Calu3 (cell line): Measurements from ENCODE around the gene ZNF684. TPM values are rescaled to one million over a fixed set of nuclear protein-coding genes. Genes with fewer than 3 reads are reported as not detected.

Experiments used
- BruUV-seq: library from RNA; stranded (reverse); fragments of 400-500 nt; replicated peaks from 2 replicates; lab custom pipeline; 2021; lab: Mats Ljungman, UMichigan
- CTCF ChIA-PET: fragments of 300-600 bp; sonication (Branson Sonifier 250); formaldehyde crosslinking; loops from one replicate; lab custom pipeline; 2022; ENCODE audit warnings: antibody characterized with exemption; lab: Charles Lee
- DNase-seq: peaks from one replicate; pipeline ENCODE4 v3.0.0; 2022
- H3K27ac Mint-ChIP-seq: one replicate; pipeline ENCODE4 v1.8.0; 2022; ENCODE audit warnings: mixed read lengths; ENCODE audit not compliant: unreplicated experiment
- H3K27me3 Mint-ChIP-seq: one replicate; pipeline ENCODE4 v1.8.0; 2022; ENCODE audit warnings: mixed read lengths; ENCODE audit not compliant: unreplicated experiment
- H3K36me3 Mint-ChIP-seq: one replicate; pipeline ENCODE4 v1.8.0; 2022; ENCODE audit warnings: mild to moderate bottlenecking, moderate library complexity, mixed read lengths; ENCODE audit not compliant: insufficient read depth, unreplicated experiment
- H3K4me1 Mint-ChIP-seq: one replicate; pipeline ENCODE4 v1.8.0; 2022; ENCODE audit warnings: mild to moderate bottlenecking, low read depth, mixed read lengths; ENCODE audit not compliant: unreplicated experiment
- H3K4me3 Mint-ChIP-seq: one replicate; pipeline ENCODE4 v1.8.0; 2022; ENCODE audit warnings: mild to moderate bottlenecking, low read depth, moderate library complexity, mixed read lengths; ENCODE audit not compliant: unreplicated experiment
- H3K9me3 Mint-ChIP-seq: one replicate; pipeline ENCODE4 v1.8.0; 2022; ENCODE audit warnings: low read depth, mixed read lengths; ENCODE audit not compliant: unreplicated experiment
- CTCF ChIP-seq: fragments of 200-600 bp; IDR thresholded peaks from one replicate; pipeline ENCODE4 v1.8.0; 2022; ENCODE audit warnings: antibody characterized with exemption; ENCODE audit not compliant: unreplicated experiment
- intact Hi-C: fragments of 100-400 bp; cut with micrococcal nuclease; formaldehyde crosslinking; loops from one replicate; pipeline ENCODE4 v1.10.0; 2022; ENCODE audit not compliant: unreplicated experiment
- total RNA-seq: library from RNA; stranded (reverse); gene quantifications from 2 replicates; pipeline ENCODE4 v1.2.3, GENCODE V29; 2022

ZNF684 gene
- total RNA-seq, 1 experiment from 2014 or later, result 5.1 TPM

- no peaks in the 10 kb centered on the region for H3K36me3 Mint-ChIP-seq
- DNase-seq, result no peak
- no peak overlapping the region for H3K4me3 Mint-ChIP-seq
- intact Hi-C loops, result no loop called here
- peaks cover 8% of the 10 kb centered on the region for H3K4me1 Mint-ChIP-seq
- CTCF ChIA-PET, result no interaction called here
- no TSS peak for BruUV-seq
- TF ChIP-seq CTCF, result no peak
- no peaks in the 10 kb centered on the region for H3K9me3 Mint-ChIP-seq
- H3K27ac Mint-ChIP-seq, result no peak overlapping the region
- H3K27me3 Mint-ChIP-seq, result peaks cover 17% of the 10 kb centered on the region
These were observed 64.2 kb downstream of the ZNF684 start for GRCh38 chr1:40595623-40596022.

Other genes starting within 250 kb of the ZNF684 start
- 3.0 and 3.2 TPM in 2 replicates for gene COL9A2, start 214.4 kb upstream of the ZNF684 start, total RNA-seq
- 12.8 and 13.7 TPM in 2 replicates for gene SMAP2, start 157.9 kb upstream of the ZNF684 start, total RNA-seq
- 4.5 and 5.1 TPM in 2 replicates for gene ZFP69B, start 81.2 kb upstream of the ZNF684 start, total RNA-seq
- 2.7 and 2.9 TPM in 2 replicates for gene ZFP69, start 54.3 kb upstream of the ZNF684 start, total RNA-seq
- gene EXO5, start 22.9 kb upstream of the ZNF684 start, total RNA-seq, result 11.7 and 12.2 TPM in 2 replicates
- 0.81 and 1.3 TPM in 2 replicates for gene RIMS3, start 134.0 kb downstream of the ZNF684 start, total RNA-seq
- gene NFYC, start 160.1 kb downstream of the ZNF684 start, total RNA-seq, result 65.5 and 66.0 TPM in 2 replicates